IPS-NIHi11 (cell line): Measurements from ENCODE around the gene LGALS9.
"Not testable (repeated sequence)": the region's sequence is repeated elsewhere in the genome, so short reads cannot be mapped to it uniquely, and the experiment has no call there.

Source experiments
- DNase-seq: peaks from one replicate; pipeline ENCODE4 v3.0.0; 2012; ENCODE audit warnings: mixed read lengths, low spot score

LGALS9 gene

GRCh38 chr17:27686322-27686721 lies 55.3 kb downstream of the LGALS9 start:
- not testable (repeated sequence) for DNase-seq

GRCh38 chr17:27690882-27691281 lies 59.9 kb downstream of the LGALS9 start:
- no peak for DNase-seq

GRCh38 chr17:27695254-27695814 lies 64.3 kb downstream of the LGALS9 start:
- not testable (repeated sequence) for DNase-seq
